GM21723 (cell line): ENCODE data around the gene NOTUM.

ENCODE experiments used
- ATAC-seq: cut with Tn5 transposase; IDR thresholded peaks from one replicate; pipeline ENCODE4 v1.9.1; 2021; ENCODE audit warnings: mild to moderate bottlenecking, moderate library complexity; ENCODE audit not compliant: unreplicated experiment

NOTUM gene

GRCh38 chr17:81940538-81941483 is 20.2 kb downstream of the NOTUM start:
- no peak for ATAC-seq

- ATAC-seq, result no peak
Measured at GRCh38 chr17:81939881-81940385, 21.1 kb downstream of the NOTUM start.

- no peak for ATAC-seq
Measured at GRCh38 chr17:81939218-81939617, 21.8 kb downstream of the NOTUM start.

GRCh38 chr17:81935709-81936084 is 25.3 kb downstream of the NOTUM start:
- ATAC-seq, result no peak

GRCh38 chr17:81934850-81935708 is 25.9 kb downstream of the NOTUM start:
- no peak for ATAC-seq

GRCh38 chr17:81934098-81934757 is 26.8 kb downstream of the NOTUM start:
- no peak for ATAC-seq

- ATAC-seq, result no peak
Measured at GRCh38 chr17:81933178-81933699, 27.7 kb downstream of the NOTUM start.

GRCh38 chr17:81932333-81932983 is 28.5 kb downstream of the NOTUM start:
- ATAC-seq, result no peak

- no peak for ATAC-seq
Measured at GRCh38 chr17:81931557-81932332, 29.2 kb downstream of the NOTUM start.

- no peak for ATAC-seq
Measured at GRCh38 chr17:81931189-81931556, 29.8 kb downstream of the NOTUM start.

GRCh38 chr17:81930142-81931125 is 30.6 kb downstream of the NOTUM start:
- no peak for ATAC-seq

GRCh38 chr17:81929253-81930141 is 31.5 kb downstream of the NOTUM start:
- ATAC-seq, result no peak

- ATAC-seq, result no peak
Measured at GRCh38 chr17:81928544-81929252, 32.3 kb downstream of the NOTUM start.

GRCh38 chr17:81927653-81928543 is 33.1 kb downstream of the NOTUM start, which contains the start of gene MAFG:
Gene MAFG (minus strand): TSS chr17:81927735. CDS start chr17:81923185, 4,550 bp downstream.
- ATAC-seq, result peak; percentile 60

- ATAC-seq, result peak; percentile 2
Measured at GRCh38 chr17:81927152-81927652, 33.8 kb downstream of the NOTUM start.
